ENCODE results near the gene MAP3K4.

DNA sequence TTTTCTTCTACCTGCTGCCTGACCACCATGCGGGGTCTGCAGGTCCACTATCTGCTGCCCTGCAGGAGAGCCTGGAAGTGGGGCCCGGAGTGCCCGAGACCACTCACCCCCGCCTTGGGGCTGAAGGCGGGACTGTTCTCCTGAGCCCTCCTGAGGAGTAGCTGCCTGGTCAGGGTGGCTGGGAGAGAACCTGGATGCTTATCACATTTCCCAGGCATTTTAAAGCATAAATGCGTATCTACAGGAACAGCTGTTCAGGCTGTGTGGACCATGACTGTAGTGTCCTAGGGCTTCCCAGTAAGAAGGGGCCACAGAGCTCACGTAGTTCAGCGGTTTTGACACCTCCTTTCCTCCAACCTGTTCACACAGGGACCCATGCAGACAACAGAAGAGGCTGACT, 159.0 kb downstream of the MAP3K4 start:
- TF ChIP-seq CTCF (IDR thresholded peaks at IDR 0.05; ENCODE audit: borderline replicate concordance, extremely low read depth, low read length, poor library complexity, severe bottlenecking) (no peak), EZH2 (IDR thresholded peaks at IDR 0.05; ENCODE audit: borderline replicate concordance, low read depth, low read length, severe bottlenecking) (no peak)

Data from DND-41 (cell line).